Myocyte (in vitro differentiated cells): Measurements from ENCODE around the gene DCX. TPM values are rescaled to one million over a fixed set of nuclear protein-coding genes. Genes with fewer than 3 reads are reported as not detected.

Source experiments
- total RNA-seq: library from RNA; depleted of rRNA; stranded (reverse); fragments of >200 nt; gene quantifications from 2 replicates; pipeline ENCODE4 v1.2.3, GENCODE V29; 2014

The DCX gene
- total RNA-seq, 1 donor from 2014 or later, result not detected

Other genes starting within 250 kb of the DCX start
- 0.70 and 0.73 TPM in 2 replicates for gene CAPN6, start 141.7 kb downstream of the DCX start, total RNA-seq
- not detected in 2 replicates for gene SERTM2, start 99.5 kb upstream of the DCX start, total RNA-seq